NOMO-1 treated with dmso at 0.1 percent for 144 hours (cell line): ENCODE data around the gene TMED6.
"Not testable (repeated sequence)": the region's sequence is repeated elsewhere in the genome, so short reads cannot be mapped to it uniquely, and the experiment has no call there.

Experiments
- DNase-seq: peaks from one replicate; lab custom pipeline; 2025; ENCODE audit not compliant: unreplicated experiment; lab: John Stamatoyannopoulos, UW

The TMED6 gene

DNA sequence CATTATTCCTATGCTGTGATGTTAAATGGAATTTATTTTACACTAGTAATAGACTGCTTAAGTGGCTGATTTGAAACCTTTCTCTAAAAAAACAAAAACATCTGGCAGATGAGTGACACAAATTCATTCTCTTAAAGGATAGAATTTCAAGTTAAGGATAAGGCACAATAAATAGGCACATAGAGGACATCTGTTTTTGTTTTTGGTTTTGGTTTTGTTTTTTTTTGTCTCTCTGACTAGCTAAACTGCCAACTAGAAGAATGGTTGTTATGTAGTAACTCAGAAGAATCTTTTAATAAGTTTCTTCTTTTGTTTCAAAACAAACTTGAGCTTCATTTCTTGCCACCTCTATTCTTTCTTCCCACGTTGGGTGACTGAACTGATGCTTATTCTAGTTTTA, 45.6 kb downstream of the TMED6 start:
- DNase-seq: no peak

GRCh38 chr16:69302301-69302700, 49.3 kb downstream of the TMED6 start:
- no peak for DNase-seq

DNA sequence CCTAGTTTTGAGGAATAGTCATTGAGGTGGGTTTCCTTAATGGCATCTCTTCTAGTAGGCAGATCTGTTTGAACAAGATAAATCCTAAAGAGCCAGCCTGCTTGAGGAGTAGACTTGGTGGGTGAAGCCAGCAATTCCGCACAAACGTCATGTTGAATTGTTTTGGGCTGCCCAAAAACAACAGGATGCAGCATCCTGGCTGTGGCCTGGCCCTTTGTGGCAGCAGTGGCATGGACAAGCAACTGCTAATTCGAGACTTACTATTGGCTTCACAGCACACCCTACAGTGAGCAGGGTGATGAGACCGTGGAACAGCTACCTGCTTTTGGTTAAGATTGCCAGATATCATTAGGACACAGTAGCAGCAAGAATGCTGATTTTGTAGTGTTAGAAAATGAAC, 49.7 kb downstream of the TMED6 start:
- no peak for DNase-seq

DNA sequence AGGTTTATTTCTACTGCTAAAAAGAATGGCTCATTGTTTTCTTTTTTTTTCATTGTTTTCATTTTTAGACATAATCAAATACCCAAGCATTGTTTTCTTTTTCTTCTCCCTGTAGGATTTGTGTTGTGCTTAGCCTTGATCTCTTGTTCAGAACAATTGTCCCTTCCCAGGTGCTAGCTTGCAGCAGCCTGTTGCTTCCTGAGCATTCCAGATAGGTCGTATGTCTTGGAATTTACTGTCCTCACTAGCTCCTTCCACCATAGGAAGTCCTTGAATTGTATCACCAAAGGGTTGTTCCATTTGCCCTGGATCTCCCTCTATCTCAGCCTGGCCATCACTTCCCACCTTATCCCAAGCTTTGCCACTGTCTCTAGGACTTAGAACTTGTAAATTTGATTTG, 50.4 kb downstream of the TMED6 start:
- no peak for DNase-seq

- DNase-seq: no peak
These were observed 53.3 kb downstream of the TMED6 start for GRCh38 chr16:69298261-69298660.

GRCh38 chr16:69296771-69297170, 54.8 kb downstream of the TMED6 start:
- not testable (repeated sequence) for DNase-seq

DNA sequence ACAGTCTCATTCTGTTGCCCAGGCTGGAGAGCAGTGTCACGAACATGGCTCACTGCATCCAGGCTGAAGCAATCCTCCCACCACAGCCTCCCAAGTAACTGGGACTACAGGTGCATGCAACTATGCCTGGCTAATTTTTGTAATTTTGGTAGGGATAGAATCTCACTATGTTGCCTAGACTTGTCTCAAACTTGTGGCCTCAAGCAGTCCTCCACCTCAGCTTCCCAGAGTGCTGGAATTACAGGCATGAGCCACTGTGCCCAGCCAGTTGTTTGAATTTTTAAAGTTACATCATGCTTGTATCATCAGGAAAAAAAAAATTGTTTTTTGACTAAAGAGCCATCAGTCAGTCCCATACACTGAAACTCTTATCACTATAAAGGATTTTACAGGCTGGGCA, 57.5 kb downstream of the TMED6 start:
- no peak for DNase-seq

DNA sequence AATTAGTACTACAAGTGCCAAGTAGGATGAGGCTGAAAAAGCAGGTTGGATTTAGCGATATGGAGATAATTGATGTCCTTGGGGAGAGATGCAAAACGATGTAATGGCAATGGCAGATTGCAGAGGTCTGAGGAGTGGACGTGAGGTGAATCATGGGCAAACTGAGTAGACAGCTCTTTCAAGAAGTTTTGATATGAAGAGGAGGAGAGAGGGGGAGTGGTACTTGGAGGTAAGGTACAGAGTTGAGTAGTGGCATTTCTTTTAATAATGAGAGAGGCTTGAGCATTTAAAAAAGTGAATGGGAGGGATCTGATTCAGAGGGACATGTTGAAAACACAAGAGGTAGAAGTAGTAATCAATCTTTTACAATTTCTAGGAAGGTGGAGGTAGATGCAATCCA, 58.2 kb downstream of the TMED6 start:
- no peak for DNase-seq
